Panc1 (cell line): ENCODE results near the gene GCAT.

Source experiments
- CTCF ChIP-seq: fragments of 450-650 bp; IDR thresholded peaks from 2 replicates; pipeline ENCODE4 v1.5.1; 2017; ENCODE audit warnings: mild to moderate bottlenecking
- POLR2AphosphoS5 ChIP-seq: IDR thresholded peaks from 2 replicates; pipeline ENCODE4 v1.6.1; 2012; ENCODE audit warnings: mild to moderate bottlenecking, low read depth, low read length, moderate library complexity
- REST ChIP-seq, 2 experiments: IDR thresholded peaks; 2 replicates each; pipeline ENCODE4 v1.6.1; 2011 to 2012; ENCODE audit warnings: low read depth in 2 of 2, control low read depth in 1 of 2, low read length in 1 of 2, mild to moderate bottlenecking in 1 of 2, moderate library complexity in 1 of 2; ENCODE audit not compliant: insufficient read depth in 1 of 2
- TCF7L2 ChIP-seq: IDR thresholded peaks from 2 replicates; pipeline ENCODE4 v1.6.1; 2011; ENCODE audit warnings: mild to moderate bottlenecking, low read depth, low read length, inconsistent platforms

- TF ChIP-seq POLR2AphosphoS5 (no peak), CTCF (no peak), REST (IDR thresholded peaks at IDR 0.05; ENCODE audit: insufficient read depth in 1 of 2, low read depth in 2 of 2, low read length in 1 of 2) (no peak), TCF7L2 (peak; percentile 56; the same call in 1 of the 2 replicates)
Observed at GRCh38 chr22:37782340-37783168, 25.2 kb upstream of the GCAT start.
